ENCODE results near the gene LMOD3.

DNA sequence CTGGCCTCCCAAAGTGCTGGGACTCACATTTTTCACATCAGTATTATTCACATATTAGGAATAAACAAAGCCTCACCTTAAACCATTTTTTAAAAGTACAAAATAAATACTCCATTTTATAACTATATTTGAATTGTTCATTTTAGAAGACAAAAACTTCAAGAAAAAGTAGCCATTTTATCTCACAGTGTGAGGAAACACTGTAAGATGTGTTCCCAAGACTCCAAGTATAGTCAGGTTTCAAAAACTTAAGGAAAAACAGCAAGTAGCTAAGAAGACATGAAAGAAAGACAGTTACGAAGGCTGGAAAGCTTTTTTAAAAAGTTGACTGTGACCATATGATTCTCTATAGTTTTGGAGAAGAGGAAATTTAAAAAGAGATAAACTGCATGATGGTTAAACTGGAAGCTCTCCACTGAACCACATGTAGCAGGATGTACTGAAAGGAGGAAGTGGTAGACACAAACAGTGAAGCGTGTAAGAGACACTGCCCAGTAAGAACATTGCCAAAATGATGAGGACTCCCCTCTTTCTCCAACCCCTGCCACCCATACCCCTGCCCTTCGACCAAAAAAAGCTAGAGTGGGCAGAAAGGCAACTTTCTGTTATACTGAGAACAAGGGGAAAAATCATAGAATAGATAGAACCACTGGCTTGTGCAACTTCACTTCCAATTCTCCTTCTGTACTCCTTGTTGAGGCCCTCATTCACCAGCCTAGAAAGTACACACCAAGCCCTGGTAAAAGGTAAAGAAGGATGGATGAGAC lies 64.0 kb downstream of the LMOD3 start:
- TF ChIP-seq POLR2AphosphoS5 (IDR thresholded peaks at IDR 0.05; ENCODE audit: borderline replicate concordance, low read depth, low read length) = no peak
- TF ChIP-seq EZH2 (IDR thresholded peaks at IDR 0.05) = no peak

Data from SK-N-MC (cell line).